ENCODE measurements around the gene DGLUCY. TPM values are rescaled to one million over a fixed set of nuclear protein-coding genes. Genes with fewer than 3 reads are reported as not detected.

Gene DGLUCY
- total and polyA plus RNA-seq, 5 donors from 2014 or later = 45.2 to 120 (median 60.8) TPM

DNA sequence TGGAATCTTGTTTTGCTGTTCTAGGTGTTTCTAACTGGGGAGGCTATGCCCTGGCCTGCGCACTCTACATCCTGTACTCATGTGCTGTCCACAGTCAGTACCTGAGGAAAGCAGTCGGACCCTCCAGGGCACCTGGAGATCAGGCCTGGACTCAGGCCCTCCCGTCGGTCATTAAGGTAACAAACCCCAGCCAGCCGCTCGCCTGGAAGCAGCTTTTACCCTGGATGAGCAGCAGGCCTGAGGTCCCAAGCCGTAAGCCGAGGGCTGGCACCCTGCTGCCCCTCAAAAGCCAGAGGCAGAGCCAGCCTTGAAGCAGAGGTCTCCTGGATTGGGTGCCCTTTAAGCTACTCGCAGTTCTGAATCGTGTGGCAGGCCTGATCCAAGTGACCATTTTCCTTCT lies 101.5 kb downstream of the DGLUCY start:
- DNase-seq = no peak
- Histone ChIP-seq H3K27me3 (ENCODE audit: control insufficient read depth, insufficient read depth, low read length) (no peaks in the 10 kb centered on the region), H3K4me3 (ENCODE audit: low read depth, low read length) (no peak overlapping the region), H3K9me3 (ENCODE audit: control insufficient read depth in 2 of 2, low read length in 2 of 2) (no peaks in the 10 kb centered on the region), H3K27ac (ENCODE audit: insufficient read depth, low read length, poor library complexity, severe bottlenecking) (no peak overlapping the region), H3K36me3 (ENCODE audit: control insufficient read depth, insufficient read depth, low read length) (peaks cover 63% of the 10 kb centered on the region), H3K4me1 (ENCODE audit: control insufficient read depth, insufficient read depth, low read length, poor library complexity, severe bottlenecking) (no peaks in the 10 kb centered on the region)
- ATAC-seq (ENCODE audit: low read depth in 2 of 2) = no peak
- Mint-ChIP-seq H3K4me1 (peaks cover 4 to 9% (median 7%) of the 10 kb centered on the region in 4 donors), H3K36me3 (peaks cover 50% of the 10 kb centered on the region), H3K27ac (peak overlapping the region in 1 of 3 donors; percentile 69), H3K9me3 (no peaks in the 10 kb centered on the region), H3K4me3 (no peak overlapping the region), H3K27me3 (no peaks in the 10 kb centered on the region)

DNA sequence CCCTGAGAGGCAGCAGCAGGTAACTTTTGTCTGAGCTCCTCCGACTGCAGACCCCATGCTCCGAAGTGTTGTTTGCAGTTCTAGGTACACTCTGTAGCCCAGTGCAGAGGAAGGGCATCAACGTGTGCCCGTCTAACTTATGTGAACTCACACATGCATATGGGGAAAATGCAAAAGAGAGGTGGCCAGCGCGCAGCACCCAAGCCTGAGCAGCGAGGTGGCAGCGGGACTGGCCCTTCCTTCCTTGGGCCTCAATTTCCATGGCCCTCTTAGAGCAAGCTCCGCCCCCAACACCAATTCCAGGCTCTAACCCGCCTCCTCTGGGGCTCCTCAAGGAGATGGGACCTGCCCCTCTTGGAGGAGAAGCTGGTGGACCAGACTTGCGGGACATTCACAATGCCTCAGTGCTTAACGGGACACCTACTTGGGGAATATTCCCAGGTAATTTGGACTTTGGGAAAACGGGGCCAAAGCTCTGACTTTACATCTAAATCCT lies 102.9 kb downstream of the DGLUCY start:
- H3K4me1 Mint-ChIP-seq = peaks cover 0 to 15% (median 14%) of the 10 kb centered on the region in 4 donors

DNA sequence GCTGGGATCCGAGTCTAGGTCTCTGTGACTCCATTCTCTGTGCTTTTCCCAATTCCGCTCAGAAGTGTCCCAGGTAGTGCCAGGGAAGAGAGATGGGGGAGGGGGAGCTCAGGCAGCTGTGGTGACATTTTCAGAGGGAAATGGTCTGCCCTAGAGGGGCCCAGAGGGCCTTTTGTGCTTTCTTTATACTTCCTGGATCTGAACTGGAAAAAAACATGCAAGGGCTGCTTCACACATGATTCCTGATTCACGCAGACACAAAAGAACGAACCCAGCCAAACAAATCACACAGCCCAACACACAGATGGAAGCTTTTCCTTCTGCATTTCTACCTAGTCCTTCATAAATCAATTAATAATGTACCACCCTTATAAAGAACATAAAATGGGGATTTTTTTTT lies 104.1 kb downstream of the DGLUCY start:
- Histone ChIP-seq H3K4me1 (ENCODE audit: control insufficient read depth, insufficient read depth, low read length, poor library complexity, severe bottlenecking) (no peaks in the 10 kb centered on the region), H3K27me3 (ENCODE audit: control insufficient read depth, insufficient read depth, low read length) (no peaks in the 10 kb centered on the region), H3K4me3 (ENCODE audit: low read depth, low read length) (no peak overlapping the region), H3K36me3 (ENCODE audit: control insufficient read depth, insufficient read depth, low read length) (peaks cover 49% of the 10 kb centered on the region), H3K9me3 (ENCODE audit: control insufficient read depth in 2 of 2, low read length in 2 of 2) (no peaks in the 10 kb centered on the region), H3K27ac (ENCODE audit: insufficient read depth, low read length, poor library complexity, severe bottlenecking) (no peak overlapping the region)
- H3K27me3 Mint-ChIP-seq = no peaks in the 10 kb centered on the region
- H3K4me1 Mint-ChIP-seq = peaks cover 0 to 25% (median 22%) of the 10 kb centered on the region in 4 donors
- no peak overlapping the region for H3K4me3 Mint-ChIP-seq
- H3K36me3 Mint-ChIP-seq = peaks cover 56% of the 10 kb centered on the region
- H3K9me3 Mint-ChIP-seq = no peaks in the 10 kb centered on the region
- ATAC-seq (ENCODE audit: low read depth in 2 of 2) (no peak), DNase-seq (no peak)
- H3K27ac Mint-ChIP-seq = peak overlapping the region in 1 of 3 donors; percentile 14

More for the DNA sequence above, 102.9 kb downstream of the DGLUCY start:
- no peak for DNase-seq
- Mint-ChIP-seq H3K4me3 (no peak overlapping the region), H3K27ac (peak overlapping the region in 1 of 3 donors; percentile 18), H3K27me3 (no peaks in the 10 kb centered on the region), H3K9me3 (no peaks in the 10 kb centered on the region), H3K36me3 (peaks cover 52% of the 10 kb centered on the region)
- H3K36me3 ChIP-seq (ENCODE audit: control insufficient read depth, insufficient read depth, low read length) = peaks cover 55% of the 10 kb centered on the region
- no peak overlapping the region for H3K4me3 ChIP-seq (ENCODE audit: low read depth, low read length)
- no peaks in the 10 kb centered on the region for H3K9me3 ChIP-seq (ENCODE audit: control insufficient read depth in 2 of 2, low read length in 2 of 2)
- no peak overlapping the region for H3K27ac ChIP-seq (ENCODE audit: insufficient read depth, low read length, poor library complexity, severe bottlenecking)
- no peaks in the 10 kb centered on the region for H3K4me1 ChIP-seq (ENCODE audit: control insufficient read depth, insufficient read depth, low read length, poor library complexity, severe bottlenecking)
- no peaks in the 10 kb centered on the region for H3K27me3 ChIP-seq (ENCODE audit: control insufficient read depth, insufficient read depth, low read length)
- ATAC-seq (ENCODE audit: low read depth in 2 of 2) = no peak

DNA sequence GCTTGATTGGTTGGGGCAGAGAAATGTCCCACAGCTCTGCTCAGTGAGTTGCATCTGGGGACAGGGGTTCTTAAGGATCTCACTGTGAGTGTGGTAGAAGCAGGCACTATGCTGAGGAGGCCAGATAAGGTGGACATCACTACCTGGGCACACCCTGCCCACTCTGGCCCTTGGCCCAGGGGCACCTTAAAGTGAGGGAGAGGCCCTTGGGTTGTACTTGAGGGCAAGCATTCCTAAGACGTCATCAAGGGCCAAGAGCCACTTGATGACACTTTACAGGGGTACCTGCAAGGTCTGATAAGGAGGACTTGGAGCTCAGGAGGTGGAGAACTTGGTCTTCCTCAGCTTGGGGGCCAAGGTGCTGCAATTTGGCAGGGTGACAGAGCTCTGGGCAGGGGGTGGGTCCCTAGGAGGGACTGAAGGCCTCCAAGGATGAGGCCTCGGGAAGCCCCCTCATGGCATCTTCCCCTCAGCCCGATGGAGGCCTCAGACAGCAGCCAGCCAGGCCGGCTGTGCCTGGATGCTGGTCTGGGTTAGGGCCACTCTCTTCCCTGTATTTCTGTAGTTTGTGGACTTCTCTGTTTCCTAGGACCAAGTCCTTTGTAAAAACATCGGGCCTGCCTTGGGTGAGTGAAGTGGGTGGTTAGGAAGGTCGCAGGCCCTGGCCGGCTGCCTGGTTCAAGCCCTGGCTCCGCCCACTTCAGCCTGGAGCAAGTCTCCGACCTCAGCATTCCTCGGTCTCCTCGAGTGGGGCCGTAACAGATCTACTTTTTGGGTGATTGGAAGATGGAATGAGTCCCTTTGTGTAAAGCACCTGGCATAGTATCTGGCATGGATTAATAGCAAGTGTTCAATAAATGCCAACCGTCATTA lies 105.9 kb downstream of the DGLUCY start:
- ATAC-seq (ENCODE audit: low read depth in 2 of 2) = no peak
- peaks cover 0 to 39% (median 31%) of the 10 kb centered on the region in 4 donors for H3K4me1 Mint-ChIP-seq

DNA sequence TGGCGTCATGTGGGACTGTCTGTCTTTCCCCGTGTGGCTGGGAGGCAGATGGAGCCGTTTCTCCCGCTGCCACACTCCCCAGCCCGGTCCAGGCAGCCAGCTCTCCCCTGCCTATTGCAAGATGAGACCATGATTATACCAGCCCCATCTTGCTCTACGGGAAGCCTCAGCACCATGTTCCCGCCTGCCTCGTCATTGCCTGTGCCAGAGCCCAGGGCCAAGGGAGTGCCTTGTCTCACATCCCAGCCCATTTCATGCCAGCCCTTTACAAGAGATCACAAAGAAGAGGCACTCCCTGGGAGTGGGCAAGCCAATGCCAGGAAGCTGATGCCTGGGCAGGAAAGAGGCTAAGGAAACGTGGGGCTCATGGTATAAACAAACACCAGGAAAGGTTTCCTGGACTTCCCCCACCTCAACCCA lies 106.7 kb downstream of the DGLUCY start:
- Histone ChIP-seq H3K4me3 (ENCODE audit: low read depth, low read length) (no peak overlapping the region), H3K36me3 (ENCODE audit: control insufficient read depth, insufficient read depth, low read length) (peaks cover 40% of the 10 kb centered on the region), H3K27me3 (ENCODE audit: control insufficient read depth, insufficient read depth, low read length) (no peaks in the 10 kb centered on the region), H3K4me1 (ENCODE audit: control insufficient read depth, insufficient read depth, low read length, poor library complexity, severe bottlenecking) (peaks cover 9% of the 10 kb centered on the region), H3K9me3 (ENCODE audit: control insufficient read depth in 2 of 2, low read length in 2 of 2) (no peaks in the 10 kb centered on the region), H3K27ac (ENCODE audit: insufficient read depth, low read length, poor library complexity, severe bottlenecking) (no peak overlapping the region)
- Mint-ChIP-seq H3K4me1 (peaks cover 3 to 48% (median 34%) of the 10 kb centered on the region in 4 donors), H3K36me3 (peaks cover 54% of the 10 kb centered on the region), H3K9me3 (no peaks in the 10 kb centered on the region), H3K27me3 (no peaks in the 10 kb centered on the region), H3K4me3 (peak overlapping the region in 1 of 4 donors; percentile 65), H3K27ac (peak overlapping the region; percentile 14 to 82 (median 67))
- no peak for DNase-seq
- ATAC-seq (ENCODE audit: low read depth in 2 of 2) = no peak

More for the DNA sequence above, 105.9 kb downstream of the DGLUCY start:
- H3K27me3 Mint-ChIP-seq = no peaks in the 10 kb centered on the region
- Histone ChIP-seq H3K36me3 (ENCODE audit: control insufficient read depth, insufficient read depth, low read length) (peaks cover 44% of the 10 kb centered on the region), H3K4me3 (ENCODE audit: low read depth, low read length) (no peak overlapping the region), H3K27me3 (ENCODE audit: control insufficient read depth, insufficient read depth, low read length) (no peaks in the 10 kb centered on the region), H3K4me1 (ENCODE audit: control insufficient read depth, insufficient read depth, low read length, poor library complexity, severe bottlenecking) (peaks cover 3% of the 10 kb centered on the region), H3K27ac (ENCODE audit: insufficient read depth, low read length, poor library complexity, severe bottlenecking) (no peak overlapping the region), H3K9me3 (ENCODE audit: control insufficient read depth in 2 of 2, low read length in 2 of 2) (no peaks in the 10 kb centered on the region)
- H3K27ac Mint-ChIP-seq = peak overlapping the region; percentile 31 to 74 (median 67)
- no peaks in the 10 kb centered on the region for H3K9me3 Mint-ChIP-seq
- peaks cover 51% of the 10 kb centered on the region for H3K36me3 Mint-ChIP-seq
- no peak for DNase-seq
- no peak overlapping the region for H3K4me3 Mint-ChIP-seq

DNA sequence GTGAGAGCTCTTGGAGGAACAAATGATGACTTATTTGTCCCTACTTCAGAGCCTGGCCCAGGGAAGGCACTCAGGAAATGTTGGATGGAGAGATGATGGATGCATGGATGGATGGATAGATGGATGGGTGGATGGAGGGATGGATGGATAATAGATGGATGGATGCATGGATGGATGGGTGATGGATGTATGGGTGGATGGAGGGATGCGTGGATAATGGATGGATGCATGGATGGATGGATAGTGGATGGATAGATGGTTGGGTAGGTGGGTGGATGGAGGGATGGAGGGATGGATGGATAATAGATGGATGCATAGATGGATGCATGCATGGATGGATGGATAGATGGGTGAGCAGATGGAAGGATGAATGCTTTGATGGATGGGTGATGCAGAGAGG lies 107.4 kb downstream of the DGLUCY start:
- H3K4me3 Mint-ChIP-seq = peak overlapping the region in 1 of 4 donors; percentile 65

DNA sequence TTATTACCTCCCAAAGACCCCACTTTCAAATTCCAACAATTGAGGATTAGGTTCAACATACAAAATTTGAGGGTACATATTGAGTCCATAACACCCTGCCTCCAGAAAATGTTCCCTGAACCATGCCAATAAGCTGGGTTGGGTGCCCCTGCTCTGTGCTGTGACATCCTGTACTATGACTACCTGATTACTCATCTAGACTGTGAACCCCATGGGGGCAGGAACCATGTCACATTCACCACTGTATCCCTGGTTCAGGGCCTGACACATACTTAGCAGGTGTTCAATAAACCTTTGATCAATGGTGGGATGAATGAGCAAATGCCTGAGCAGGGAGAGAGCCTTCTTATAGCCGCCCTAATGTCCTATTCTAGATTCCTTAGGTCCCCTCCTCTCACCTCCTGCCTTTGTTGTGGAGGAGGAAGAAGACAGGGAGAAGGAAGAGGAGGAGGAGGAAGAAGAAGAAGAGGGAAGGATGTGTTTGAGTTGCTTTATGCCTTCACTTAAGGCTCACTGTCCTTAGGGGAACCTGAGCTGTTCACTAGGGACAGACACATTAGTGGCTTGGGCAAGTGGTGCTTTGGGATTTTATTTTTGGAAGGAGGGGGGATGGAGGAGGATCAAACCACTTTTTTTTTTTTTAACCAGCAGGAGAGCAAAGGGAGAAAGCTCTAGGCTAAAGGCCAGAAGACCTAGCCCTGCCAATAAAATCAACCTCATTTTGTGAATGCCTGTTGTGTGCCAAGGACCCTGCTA lies 109.3 kb downstream of the DGLUCY start:
- peak in 1 of 3 donors; percentile 44 for DNase-seq
- H3K4me1 ChIP-seq (ENCODE audit: control insufficient read depth, insufficient read depth, low read length, poor library complexity, severe bottlenecking) = peaks cover 32% of the 10 kb centered on the region
- H3K9me3 ChIP-seq (ENCODE audit: control insufficient read depth in 2 of 2, low read length in 2 of 2) = no peaks in the 10 kb centered on the region
- H3K27ac ChIP-seq (ENCODE audit: insufficient read depth, low read length, poor library complexity, severe bottlenecking) = peak overlapping the region; percentile 50
- Mint-ChIP-seq H3K4me1 (peaks cover 22 to 72% (median 56%) of the 10 kb centered on the region in 4 donors), H3K9me3 (peaks cover 0 to 3% (median 0%) of the 10 kb centered on the region in 7 donors), H3K27ac (peak overlapping the region; percentile 6 to 83 (median 63)), H3K27me3 (no peaks in the 10 kb centered on the region), H3K36me3 (peaks cover 51% of the 10 kb centered on the region), H3K4me3 (peak overlapping the region in 1 of 4 donors; percentile 5)
- H3K27me3 ChIP-seq (ENCODE audit: control insufficient read depth, insufficient read depth, low read length) = no peaks in the 10 kb centered on the region
- peaks cover 17% of the 10 kb centered on the region for H3K36me3 ChIP-seq (ENCODE audit: control insufficient read depth, insufficient read depth, low read length)
- H3K4me3 ChIP-seq (ENCODE audit: low read depth, low read length) = no peak overlapping the region
- ATAC-seq (ENCODE audit: low read depth in 2 of 2) = peak; percentile 46 to 57

More for the DNA sequence above, 107.4 kb downstream of the DGLUCY start:
- Histone ChIP-seq H3K27me3 (ENCODE audit: control insufficient read depth, insufficient read depth, low read length) (no peaks in the 10 kb centered on the region), H3K36me3 (ENCODE audit: control insufficient read depth, insufficient read depth, low read length) (peaks cover 33% of the 10 kb centered on the region), H3K4me3 (ENCODE audit: low read depth, low read length) (no peak overlapping the region), H3K27ac (ENCODE audit: insufficient read depth, low read length, poor library complexity, severe bottlenecking) (no peak overlapping the region), H3K9me3 (ENCODE audit: control insufficient read depth in 2 of 2, low read length in 2 of 2) (no peaks in the 10 kb centered on the region), H3K4me1 (ENCODE audit: control insufficient read depth, insufficient read depth, low read length, poor library complexity, severe bottlenecking) (peaks cover 13% of the 10 kb centered on the region)
- no peak for ATAC-seq (ENCODE audit: low read depth in 2 of 2)
- H3K27me3 Mint-ChIP-seq = no peaks in the 10 kb centered on the region
- H3K27ac Mint-ChIP-seq = peak overlapping the region in 2 of 3 donors; percentile 77 to 82
- no peak for DNase-seq
- H3K9me3 Mint-ChIP-seq = no peaks in the 10 kb centered on the region
- H3K4me1 Mint-ChIP-seq = peaks cover 10 to 54% (median 41%) of the 10 kb centered on the region in 4 donors
- H3K36me3 Mint-ChIP-seq = peaks cover 53% of the 10 kb centered on the region
